Middle frontal gyrus (tissue), 1 donor: ENCODE measurements around the gene KCMF1.

Experiments
- DNase-seq: peaks from one replicate; pipeline ENCODE4 v3.0.0-alpha.2; 2015; ENCODE audit warnings: low spot score; ENCODE audit errors: extremely low spot score

KCMF1 gene

GRCh38 chr2:84956334-84957297 is 14.3 kb upstream of the KCMF1 start:
- DNase-seq: no peak

DNA sequence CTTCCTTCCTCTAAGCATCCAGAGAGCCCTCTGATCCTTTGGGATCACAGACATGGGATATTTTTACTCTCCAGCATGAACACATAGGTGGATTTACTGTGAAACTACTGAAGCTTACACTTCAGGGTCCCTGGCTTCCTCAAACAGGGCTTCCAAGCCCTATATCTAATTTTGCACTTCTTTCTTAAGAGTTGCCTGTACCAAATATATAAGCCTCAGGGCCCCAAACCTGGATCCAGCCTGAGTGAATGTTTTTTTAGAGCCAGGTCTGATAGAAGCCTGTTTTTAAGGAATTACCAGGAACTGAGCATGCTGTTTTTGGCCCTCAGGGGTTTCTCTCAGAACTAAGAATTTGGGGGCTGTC is 13.2 kb upstream of the KCMF1 start:
- DNase-seq: no peak

GRCh38 chr2:84958135-84959059 is 12.6 kb upstream of the KCMF1 start:
- DNase-seq: no peak

GRCh38 chr2:84959095-84959565 is 11.8 kb upstream of the KCMF1 start:
- DNase-seq: no peak

GRCh38 chr2:84959566-84960506 is 11.1 kb upstream of the KCMF1 start:
- DNase-seq: no peak

GRCh38 chr2:84962917-84963316 is 8.0 kb upstream of the KCMF1 start:
- no peak for DNase-seq

DNA sequence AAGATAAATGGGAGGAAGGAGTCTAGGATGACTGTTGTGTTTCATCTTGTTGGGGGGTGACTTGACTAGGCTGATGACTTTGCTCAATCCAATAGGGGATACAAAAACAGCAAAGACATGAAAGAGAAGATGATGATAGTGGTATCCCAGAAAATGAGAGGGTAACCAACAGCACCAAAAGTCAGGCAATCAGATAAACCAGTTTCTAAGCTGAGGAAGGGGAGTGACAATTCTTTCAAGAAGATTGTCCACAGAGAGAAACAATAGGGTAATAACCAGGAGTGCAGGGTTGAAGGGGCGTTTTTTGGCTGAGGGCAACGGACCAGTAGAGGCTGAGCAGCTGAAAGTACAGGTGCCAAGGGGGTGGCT is 7.7 kb upstream of the KCMF1 start:
- no peak for DNase-seq

DNA sequence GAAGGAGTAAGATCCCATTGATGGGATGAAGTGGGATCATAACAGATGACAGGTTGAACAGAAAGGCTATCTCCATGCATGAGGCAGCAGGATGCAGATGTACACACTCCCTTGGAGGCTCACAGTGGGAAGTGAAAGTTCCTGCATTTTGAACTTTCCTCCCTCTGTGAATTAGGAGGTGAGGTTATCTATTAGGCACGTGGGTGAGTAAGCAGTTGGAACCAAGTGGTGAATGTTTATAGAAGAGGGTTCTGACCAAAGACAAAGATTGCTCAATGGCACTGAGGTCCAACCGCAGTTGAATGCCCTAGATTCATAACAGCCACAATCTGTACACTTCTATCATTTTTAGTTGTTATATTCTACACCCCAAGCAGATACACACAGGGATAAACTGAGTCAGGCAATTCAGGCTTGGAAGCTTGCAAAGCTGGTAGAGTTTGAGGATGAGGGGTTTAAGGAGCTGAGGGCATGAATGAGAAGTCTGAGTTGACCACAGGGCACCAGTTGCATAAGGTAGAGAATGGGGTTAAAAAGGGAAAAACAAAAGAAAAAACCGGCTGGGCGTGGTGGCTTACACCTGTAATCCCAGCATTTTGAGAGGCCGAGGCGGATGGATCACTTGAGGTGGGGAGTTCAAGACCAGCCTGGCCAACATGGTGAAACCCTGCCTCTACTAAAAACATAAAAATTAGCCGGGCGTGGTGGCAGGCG is 7.1 kb upstream of the KCMF1 start:
- no peak for DNase-seq

DNA sequence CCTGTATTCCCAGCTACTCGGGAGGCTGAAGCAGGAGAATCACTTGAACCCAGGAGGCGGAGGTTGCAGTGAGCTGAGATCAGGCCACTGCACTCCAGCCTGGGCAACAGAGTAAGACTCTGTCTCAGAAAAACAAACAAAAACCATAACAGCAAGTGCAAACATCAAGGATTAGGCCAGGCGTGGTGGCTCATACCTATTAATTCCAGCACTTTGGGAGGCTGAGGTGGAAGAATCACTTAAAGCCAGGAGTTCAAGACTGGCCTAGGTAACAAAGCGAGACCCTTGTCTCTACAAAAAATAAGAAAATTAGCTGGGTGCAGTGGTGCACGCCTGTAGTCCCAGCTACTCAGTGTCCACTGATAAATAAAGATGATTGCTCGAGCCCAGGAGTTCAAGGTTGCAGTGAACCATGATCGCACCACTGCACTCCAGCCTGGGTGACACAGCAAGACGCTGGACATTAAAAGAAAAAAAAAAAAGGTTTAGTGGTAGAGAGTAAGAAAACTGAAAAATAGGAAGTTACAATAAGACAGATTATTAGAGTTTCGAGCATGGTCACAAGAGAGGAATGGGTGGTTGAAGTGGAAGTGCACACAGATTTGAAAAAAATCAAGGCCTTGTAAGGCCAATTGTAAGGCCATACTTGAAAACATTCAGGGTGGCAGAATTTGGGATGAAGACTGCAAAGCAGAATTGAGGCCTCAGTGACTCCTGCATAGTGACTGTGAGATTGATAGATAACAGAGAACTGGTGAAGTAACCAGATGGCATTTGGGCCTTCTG is 6.4 kb upstream of the KCMF1 start:
- DNase-seq: no peak

DNA sequence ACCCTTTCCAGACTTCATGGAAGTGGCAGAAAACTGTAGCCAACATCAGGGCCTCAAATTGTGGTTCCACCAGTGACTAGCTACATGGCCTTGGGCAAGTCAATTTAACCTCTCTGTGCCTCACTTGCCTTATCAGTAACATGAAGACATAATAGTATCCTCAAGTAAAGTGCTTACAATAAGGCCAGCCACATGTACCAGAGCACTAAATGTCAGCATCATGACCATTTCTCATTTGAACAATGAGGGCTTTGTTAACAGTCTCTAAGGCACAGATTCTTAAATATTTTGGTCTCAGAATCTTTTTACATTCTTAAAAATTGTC is 5.8 kb upstream of the KCMF1 start:
- DNase-seq: no peak

- DNase-seq: no peak
Observed at GRCh38 chr2:84965827-84966226, 5.1 kb upstream of the KCMF1 start.

DNA sequence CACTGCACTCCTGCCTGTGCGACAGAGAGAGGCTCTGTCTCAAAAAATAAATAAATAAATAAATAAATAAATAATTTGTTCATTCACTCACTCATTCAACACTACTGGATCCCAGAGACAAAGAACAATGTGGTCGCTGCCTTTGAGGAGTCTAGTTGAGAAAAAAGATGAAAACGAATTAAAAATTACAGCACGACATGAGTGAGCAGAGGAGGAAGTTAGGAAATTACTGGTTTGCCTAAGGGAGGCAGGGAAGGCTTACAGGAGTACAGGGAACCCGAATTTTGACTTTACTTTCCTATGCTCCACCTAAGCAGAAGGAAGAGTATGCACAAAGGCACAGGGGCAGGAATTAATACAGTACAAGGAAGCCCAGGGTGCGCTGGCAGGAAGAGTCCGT is 4.2 kb upstream of the KCMF1 start:
- no peak for DNase-seq

DNA sequence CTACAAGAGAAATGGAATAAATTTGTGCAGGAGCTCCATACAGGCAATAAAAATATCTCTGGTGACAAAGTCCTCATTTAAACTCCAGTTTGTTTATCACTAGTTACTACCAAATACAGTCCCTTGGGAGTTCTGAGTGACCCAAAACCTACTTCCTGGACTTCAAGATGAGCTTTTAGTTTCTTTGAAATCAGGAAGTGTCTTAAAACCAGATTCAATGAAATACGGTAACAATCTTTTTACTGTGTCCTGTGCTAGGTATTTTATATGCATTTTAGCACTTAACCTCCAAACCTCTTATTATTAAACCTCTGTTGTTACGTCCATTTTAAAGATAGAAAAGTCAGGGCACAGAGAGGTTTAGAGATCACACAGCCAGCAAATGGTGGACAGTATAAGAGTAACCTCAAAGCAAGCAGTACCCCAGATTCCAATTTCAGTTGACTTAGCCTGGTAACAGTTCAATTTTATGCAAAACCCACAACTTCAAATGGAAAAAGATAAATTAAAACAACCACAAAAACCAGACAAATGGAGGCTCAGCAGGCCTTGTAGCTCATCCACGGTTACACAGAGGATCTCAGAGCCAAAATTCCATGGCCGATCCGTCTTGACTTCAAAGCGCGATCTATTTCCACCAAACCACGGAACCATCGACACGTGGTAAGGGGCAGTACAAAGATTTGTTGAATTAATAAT is 1.3 kb upstream of the KCMF1 start:
- DNase-seq: no peak

GRCh38 chr2:84970210-84970867 is 622 bp upstream of the KCMF1 start:
- DNase-seq: peak; percentile 20

GRCh38 chr2:84971510-84972206 is 697 bp downstream of the KCMF1 start:
- DNase-seq: no peak

GRCh38 chr2:84972207-84972783 is 1.3 kb downstream of the KCMF1 start:
- no peak for DNase-seq

DNA sequence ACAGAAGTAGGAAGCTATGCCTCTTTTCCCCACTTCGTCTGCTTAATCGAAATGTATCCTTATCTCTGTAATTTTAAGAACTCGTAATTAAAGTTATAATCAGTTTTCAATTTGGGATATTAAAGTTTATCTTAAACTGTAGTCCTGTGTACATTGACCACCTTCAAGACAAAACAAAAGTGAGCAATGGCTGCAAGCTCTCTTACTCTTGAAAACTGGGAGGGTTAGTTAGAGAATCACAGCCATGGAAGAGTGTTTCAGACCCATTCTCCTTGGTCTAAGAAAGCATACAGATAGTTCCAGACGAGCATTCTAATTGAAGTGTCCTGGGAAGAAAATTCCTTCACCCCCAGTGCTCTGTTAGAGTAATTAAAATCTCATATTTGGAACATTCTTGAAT is 2.0 kb downstream of the KCMF1 start:
- DNase-seq: no peak
